ENCODE measurements around the gene JDP2. TPM values are rescaled to one million over a fixed set of nuclear protein-coding genes. Genes with fewer than 3 reads are reported as not detected.

JDP2 gene
- 10 to 100 TPM; 48.0 to 67.8 (median 61.8) TPM for total RNA-seq (2021; fragmentation: NEBNext Ultra II Directional; extraction: Animal tissue kit (Norgen Biotek cat#: 25700))
- long read RNA-seq, full-length matches to known transcripts: 4 of 11 reads
- long read RNA-seq, partial matches to known transcripts: 3 of 11 reads
- long read RNA-seq, other reads (novel, unspliced or antisense): 4 of 11 reads

GRCh38 chr14:75427482-75428229, at the start of gene JDP2:
TSS of gene JDP2 (plus strand) at chr14:75428022. CDS start at chr14:75437921, 9,899 bp downstream.
- peaks cover 2% of the 10 kb centered on the region for H3K27me3 Mint-ChIP-seq (ENCODE audit: insufficient read depth)
- peaks cover 54% of the 10 kb centered on the region for H3K4me1 Mint-ChIP-seq (ENCODE audit: low read depth)
- H3K36me3 Mint-ChIP-seq (ENCODE audit: low read depth): peaks cover 14% of the 10 kb centered on the region
- peak within 1 kb of the TSS; percentile 56 for H3K27ac Mint-ChIP-seq
- H3K9me3 Mint-ChIP-seq: no peaks in the 10 kb centered on the region
- H3K4me3 Mint-ChIP-seq: peak within 1 kb of the TSS; percentile 87
- peak; percentile 40; the same call in 1 of the 2 replicates for TF ChIP-seq CTCF (IDR thresholded peaks at IDR 0.05)
- DNase-seq: peak; percentile 69

- peaks cover 40% of the 10 kb centered on the region for H3K27me3 Mint-ChIP-seq (ENCODE audit: insufficient read depth)
- TF ChIP-seq CTCF (IDR thresholded peaks at IDR 0.05): no peak
- H3K27ac Mint-ChIP-seq: no peak overlapping the region
- peaks cover 3% of the 10 kb centered on the region; the same call in 1 of the 2 replicates for H3K36me3 Mint-ChIP-seq (ENCODE audit: low read depth)
- peaks cover 5% of the 10 kb centered on the region; the same call in 1 of the 2 replicates for H3K9me3 Mint-ChIP-seq
- DNase-seq: no peak
- no peak overlapping the region for H3K4me3 Mint-ChIP-seq
- no peaks in the 10 kb centered on the region for H3K4me1 Mint-ChIP-seq (ENCODE audit: low read depth)
These were observed 48.4 kb upstream of the JDP2 start for GRCh38 chr14:75379246-75379929.

GRCh38 chr14:75379930-75380270, 47.9 kb upstream of the JDP2 start:
- Mint-ChIP-seq H3K27me3 (ENCODE audit: insufficient read depth) (peaks cover 42% of the 10 kb centered on the region), H3K9me3 (peaks cover 10% of the 10 kb centered on the region; the same call in 1 of the 2 replicates), H3K4me1 (ENCODE audit: low read depth) (no peaks in the 10 kb centered on the region), H3K4me3 (no peak overlapping the region), H3K36me3 (ENCODE audit: low read depth) (peaks cover 8% of the 10 kb centered on the region; the same call in 1 of the 2 replicates), H3K27ac (no peak overlapping the region)
- DNase-seq: no peak
- TF ChIP-seq CTCF (IDR thresholded peaks at IDR 0.05): no peak

GRCh38 chr14:75380656-75381055, 47.2 kb upstream of the JDP2 start:
- H3K4me3 Mint-ChIP-seq: no peak overlapping the region

More at GRCh38 chr14:75380656-75381055, 47.2 kb upstream of the JDP2 start:
- no peak for TF ChIP-seq CTCF (IDR thresholded peaks at IDR 0.05)
- Mint-ChIP-seq H3K4me1 (ENCODE audit: low read depth) (no peaks in the 10 kb centered on the region), H3K27me3 (ENCODE audit: insufficient read depth) (peaks cover 45% of the 10 kb centered on the region), H3K36me3 (ENCODE audit: low read depth) (peaks cover 10% of the 10 kb centered on the region; the same call in 1 of the 2 replicates), H3K27ac (no peak overlapping the region), H3K9me3 (peaks cover 13% of the 10 kb centered on the region; the same call in 1 of the 2 replicates)
- no peak for DNase-seq

Measured in HFFc6 (cell line).